Smooth muscle cell (in vitro differentiated cells): ENCODE data around the gene MAGT1. TPM values are rescaled to one million over a fixed set of nuclear protein-coding genes. Genes with fewer than 3 reads are reported as not detected.
A peak's percentile ranks its signal among the peaks of the same experiment; 100 is the strongest.

Source experiments
- DNase-seq: peaks from one replicate; lab custom pipeline; 2025; ENCODE audit not compliant: unreplicated experiment; lab: John Stamatoyannopoulos, UW
- H2AFZ ChIP-seq: fragments of 200-600 bp; sonication (generic); 2 replicates; pipeline ENCODE4 v1.6.0; 2016; ENCODE audit warnings: antibody characterized with exemption, low read depth, mild to moderate bottlenecking
- H3F3A ChIP-seq: fragments of 200-600 bp; sonication (generic); 2 replicates; pipeline ENCODE4 v1.6.0; 2017; ENCODE audit warnings: antibody characterized with exemption, low read depth
- H3K27ac ChIP-seq: fragments of 200-600 bp; sonication (generic); 2 replicates; pipeline ENCODE4 v1.5.1; 2016; ENCODE audit warnings: low read depth, mild to moderate bottlenecking
- H3K27me3 ChIP-seq: fragments of 200-600 bp; sonication (generic); 2 replicates; pipeline ENCODE4 v1.6.1; 2016; ENCODE audit warnings: low read depth, mild to moderate bottlenecking
- H3K36me3 ChIP-seq: fragments of 200-600 bp; sonication (generic); 2 replicates; pipeline ENCODE4 v1.5.1; 2016; ENCODE audit warnings: low read depth
- H3K4me1 ChIP-seq: fragments of 200-600 bp; sonication (generic); 2 replicates; pipeline ENCODE4 v1.5.1; 2016; ENCODE audit warnings: low read depth
- H3K4me2 ChIP-seq: fragments of 200-600 bp; sonication (generic); 2 replicates; pipeline ENCODE4 v1.6.0; 2016; ENCODE audit warnings: mild to moderate bottlenecking
- H3K4me3 ChIP-seq: fragments of 200-600 bp; sonication (generic); 2 replicates; pipeline ENCODE4 v1.5.1; 2016; ENCODE audit warnings: mild to moderate bottlenecking
- H3K79me2 ChIP-seq: fragments of 200-600 bp; sonication (generic); 2 replicates; pipeline ENCODE4 v1.6.0; 2016; ENCODE audit warnings: low read depth, mild to moderate bottlenecking
- H3K9ac ChIP-seq: fragments of 200-600 bp; sonication (generic); 2 replicates; pipeline ENCODE4 v1.6.0; 2016; ENCODE audit warnings: low read depth
- H3K9me3 ChIP-seq: fragments of 200-600 bp; sonication (generic); replicated peaks from 2 replicates; pipeline ENCODE4 v1.5.1; 2016; ENCODE audit warnings: low read depth
- H4K20me1 ChIP-seq: fragments of 200-600 bp; sonication (generic); 2 replicates; pipeline ENCODE4 v1.6.0; 2016; ENCODE audit warnings: low read depth
- WGBS: methylation state at CpG from one replicate; pipeline ENCODE4 v1.1.7; 2016; ENCODE audit warnings: low lambda C conversion rate; 5-methylcytosine and 5-hydroxymethylcytosine counted together
- polyA plus RNA-seq: library from polyadenylated mRNA; unstranded; fragments of >200 nt; fragmentation: Nextera tagmentation; extraction: Ambion mirVana; gene quantifications from 2 replicates; pipeline ENCODE4 v1.2.1, GENCODE V29; 2016
- total RNA-seq: library from RNA; depleted of rRNA; stranded (reverse); fragments of >200 nt; gene quantifications from 2 replicates; pipeline ENCODE4 v1.2.3, GENCODE V29; 2014
- TF ChIP-seq, protein P1 (sequence below): fragments of 200-600 bp; sonication (generic); IDR thresholded peaks from 2 replicates; pipeline ENCODE4 v1.5.1; 2017; ENCODE audit warnings: borderline replicate concordance, mild to moderate bottlenecking, antibody characterized with exemption; ENCODE audit not compliant: insufficient read depth, poor library complexity, severe bottlenecking

Gene MAGT1
- total and polyA plus RNA-seq, 2 experiments from 2014 or later: 48.0 to 129 TPM

DNA sequence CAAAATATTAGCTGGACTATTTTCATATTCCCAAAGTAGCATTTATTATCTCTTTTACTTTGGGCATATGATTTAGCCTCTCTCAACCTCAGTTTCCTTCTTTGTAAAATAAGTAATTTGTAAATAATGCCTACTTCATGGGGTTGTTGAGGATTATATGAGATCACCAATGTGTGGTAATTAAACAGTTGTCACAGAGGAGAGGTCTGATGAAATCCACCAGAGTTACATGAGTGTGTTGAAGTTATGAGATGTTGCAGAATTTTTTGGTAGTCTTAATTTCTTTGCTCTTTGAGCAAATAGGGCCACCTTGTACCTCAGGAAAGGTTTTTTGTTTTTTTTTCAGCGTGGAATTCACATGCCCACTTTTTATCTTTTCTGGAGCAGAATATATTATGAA is 5.5 kb upstream of the MAGT1 start:
- H3K27ac ChIP-seq: peak overlapping the region; percentile 88
- peak overlapping the region; percentile 87 for H3K9ac ChIP-seq
- WGBS: 74% methylated on average over 1 of the region's 1 CpG
- H3K4me3 ChIP-seq: peak overlapping the region; percentile 68
- DNase-seq: no peak
- peaks cover 4% of the 10 kb centered on the region for H3K4me1 ChIP-seq
- peaks cover 25% of the 10 kb centered on the region for H3K79me2 ChIP-seq
- no peaks in the 10 kb centered on the region for H3K9me3 ChIP-seq
- H2AFZ ChIP-seq: no peak overlapping the region
- peak overlapping the region; percentile 78 for H3K4me2 ChIP-seq
- H3F3A ChIP-seq: no peaks in the 10 kb centered on the region
- H4K20me1 ChIP-seq: peaks cover 3% of the 10 kb centered on the region
- TF ChIP-seq, protein P1, sequence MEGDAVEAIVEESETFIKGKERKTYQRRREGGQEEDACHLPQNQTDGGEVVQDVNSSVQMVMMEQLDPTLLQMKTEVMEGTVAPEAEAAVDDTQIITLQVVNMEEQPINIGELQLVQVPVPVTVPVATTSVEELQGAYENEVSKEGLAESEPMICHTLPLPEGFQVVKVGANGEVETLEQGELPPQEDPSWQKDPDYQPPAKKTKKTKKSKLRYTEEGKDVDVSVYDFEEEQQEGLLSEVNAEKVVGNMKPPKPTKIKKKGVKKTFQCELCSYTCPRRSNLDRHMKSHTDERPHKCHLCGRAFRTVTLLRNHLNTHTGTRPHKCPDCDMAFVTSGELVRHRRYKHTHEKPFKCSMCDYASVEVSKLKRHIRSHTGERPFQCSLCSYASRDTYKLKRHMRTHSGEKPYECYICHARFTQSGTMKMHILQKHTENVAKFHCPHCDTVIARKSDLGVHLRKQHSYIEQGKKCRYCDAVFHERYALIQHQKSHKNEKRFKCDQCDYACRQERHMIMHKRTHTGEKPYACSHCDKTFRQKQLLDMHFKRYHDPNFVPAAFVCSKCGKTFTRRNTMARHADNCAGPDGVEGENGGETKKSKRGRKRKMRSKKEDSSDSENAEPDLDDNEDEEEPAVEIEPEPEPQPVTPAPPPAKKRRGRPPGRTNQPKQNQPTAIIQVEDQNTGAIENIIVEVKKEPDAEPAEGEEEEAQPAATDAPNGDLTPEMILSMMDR: no peak
- H3K36me3 ChIP-seq: no peaks in the 10 kb centered on the region
- no peaks in the 10 kb centered on the region for H3K27me3 ChIP-seq

DNA sequence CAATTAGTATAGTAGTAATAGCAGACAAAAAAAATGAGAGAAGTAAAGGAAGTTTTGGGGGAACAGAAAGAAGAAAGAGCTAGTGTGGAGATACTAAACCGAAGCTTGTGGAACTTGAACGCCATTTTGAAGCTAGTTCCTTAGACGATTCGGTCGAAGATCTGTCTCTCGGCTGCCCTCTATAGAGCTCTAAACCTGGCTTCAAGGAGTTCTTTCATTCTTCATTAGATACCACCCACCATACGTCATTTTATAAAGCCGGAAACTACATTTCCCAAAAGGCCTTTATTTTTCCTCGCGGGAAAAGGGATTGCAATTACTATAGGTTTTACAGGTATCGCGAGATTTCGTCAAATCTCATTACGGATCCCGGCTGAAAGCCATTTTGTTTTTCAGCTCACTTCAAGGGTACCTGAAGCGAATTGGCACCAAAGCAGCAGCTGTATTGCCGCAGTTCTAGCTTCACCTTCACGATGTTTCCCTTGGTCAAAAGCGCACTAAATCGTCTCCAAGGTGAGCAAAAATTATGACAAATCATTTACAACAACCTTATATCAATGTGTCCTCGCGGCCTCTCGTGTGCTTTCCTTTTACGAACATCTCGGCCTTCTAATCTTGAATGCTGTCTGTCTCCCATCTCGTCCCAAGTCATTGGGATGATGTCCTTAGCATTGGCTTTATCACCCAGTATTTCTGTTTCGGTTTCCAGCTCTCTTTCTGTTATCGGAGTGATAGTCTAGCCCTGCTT is 4.0 kb upstream of the MAGT1 start, which contains the start of gene COX7B:
TSS of gene COX7B (plus strand) at position 388 of the 748 bp plus-strand sequence. CDS start at position 474, 86 bp downstream.
- Histone ChIP-seq H3K4me1 (peaks cover 5% of the 10 kb centered on the region), H3K9me3 (no peaks in the 10 kb centered on the region), H3K27me3 (no peaks in the 10 kb centered on the region), H3K4me3 (peak within 1 kb of the TSS; percentile 68), H3K27ac (peak within 1 kb of the TSS; percentile 88), H3K36me3 (no peaks in the 10 kb centered on the region), H3F3A (no peaks in the 10 kb centered on the region), H2AFZ (peak within 1 kb of the TSS; percentile 75), H3K9ac (peak within 1 kb of the TSS; percentile 87), H3K4me2 (peak within 1 kb of the TSS; percentile 78), H4K20me1 (peaks cover 3% of the 10 kb centered on the region), H3K79me2 (peaks cover 33% of the 10 kb centered on the region)
- WGBS: 46% methylated on average over 28 of the region's 28 CpGs
- peak; percentile 1 for DNase-seq
- TF ChIP-seq, protein P1: peak; percentile 25

DNA sequence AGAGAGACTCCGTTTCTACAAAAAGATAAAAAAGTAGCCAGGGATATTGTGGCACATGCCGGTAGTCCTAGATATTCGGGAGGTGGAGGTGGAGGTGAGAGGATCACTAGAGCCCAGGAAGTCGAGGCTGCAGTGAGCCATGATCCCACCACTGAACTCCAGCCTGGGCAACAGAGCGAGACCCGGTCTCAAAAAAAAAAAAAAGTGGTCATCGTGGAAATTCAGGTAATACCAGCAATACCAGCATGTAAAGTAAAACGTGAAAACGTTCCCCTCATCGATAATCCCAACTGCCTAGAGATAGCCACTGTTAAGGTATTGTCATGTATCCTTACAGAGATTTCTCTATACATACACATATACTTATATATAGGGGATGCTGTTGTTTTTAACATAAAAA is 1.5 kb downstream of the MAGT1 start:
- TF ChIP-seq, protein P1: no peak
- Histone ChIP-seq H3K9me3 (no peaks in the 10 kb centered on the region), H3K9ac (no peak overlapping the region), H3K27ac (no peak overlapping the region), H3K4me1 (peaks cover 9% of the 10 kb centered on the region), H3K36me3 (no peaks in the 10 kb centered on the region), H3K4me2 (peak overlapping the region; percentile 87), H3K4me3 (peak overlapping the region; percentile 67), H3F3A (no peaks in the 10 kb centered on the region), H2AFZ (no peak overlapping the region), H3K79me2 (peaks cover 56% of the 10 kb centered on the region), H4K20me1 (peaks cover 16% of the 10 kb centered on the region), H3K27me3 (no peaks in the 10 kb centered on the region)
- DNase-seq: no peak
- WGBS: 80% methylated on average over 10 of the region's 10 CpGs
